LHCN-M2 (cell line): ENCODE measurements around the gene PRR23E. TPM values are rescaled to one million over a fixed set of nuclear protein-coding genes. Genes with fewer than 3 reads are reported as not detected.

Experiments
- DNase-seq: peaks from one replicate; pipeline ENCODE4 v3.0.0-alpha.2; 2012; ENCODE audit warnings: low read depth
- total RNA-seq: library from RNA; depleted of rRNA; stranded (reverse); fragments of >200 nt; gene quantifications from 2 replicates; pipeline ENCODE4 v1.2.3, GENCODE V29; 2014; rRNA removed

PRR23E gene
- total RNA-seq, 1 experiment from 2014 or later, result not detected

GRCh38 chr3:127224118-127224517 lies 31.2 kb downstream of the PRR23E start:
- DNase-seq, result no peak

- no peak for DNase-seq
These were observed 33.5 kb downstream of the PRR23E start for GRCh38 chr3:127226457-127226856.

- no peak for DNase-seq
These were observed 34.3 kb downstream of the PRR23E start for GRCh38 chr3:127226946-127227842.

- no peak for DNase-seq
These were observed 35.9 kb downstream of the PRR23E start for GRCh38 chr3:127228866-127229265.

- peak; percentile 9 for DNase-seq
These were observed 40.4 kb downstream of the PRR23E start for GRCh38 chr3:127233371-127233770.

GRCh38 chr3:127234778-127235177 lies 41.8 kb downstream of the PRR23E start:
- DNase-seq, result no peak

- no peak for DNase-seq
These were observed 42.8 kb downstream of the PRR23E start for GRCh38 chr3:127235706-127236105.

- no peak for DNase-seq
These were observed 44.9 kb downstream of the PRR23E start for GRCh38 chr3:127237835-127238234.

- DNase-seq, result no peak
These were observed 45.7 kb downstream of the PRR23E start for GRCh38 chr3:127238602-127239001.

GRCh38 chr3:127247292-127247691 lies 54.4 kb downstream of the PRR23E start:
- no peak for DNase-seq

Other genes with a start within 250 kb of the PRR23E start
- 65.6 and 88.7 TPM in 2 replicates for gene PLXNA1, start 210.0 kb upstream of the PRR23E start, total RNA-seq
- not detected in 2 replicates for gene PRR20G, start 94.9 kb downstream of the PRR23E start, total RNA-seq